Measurements from ENCODE around the gene KNOP1.

Gene KNOP1, protein sequence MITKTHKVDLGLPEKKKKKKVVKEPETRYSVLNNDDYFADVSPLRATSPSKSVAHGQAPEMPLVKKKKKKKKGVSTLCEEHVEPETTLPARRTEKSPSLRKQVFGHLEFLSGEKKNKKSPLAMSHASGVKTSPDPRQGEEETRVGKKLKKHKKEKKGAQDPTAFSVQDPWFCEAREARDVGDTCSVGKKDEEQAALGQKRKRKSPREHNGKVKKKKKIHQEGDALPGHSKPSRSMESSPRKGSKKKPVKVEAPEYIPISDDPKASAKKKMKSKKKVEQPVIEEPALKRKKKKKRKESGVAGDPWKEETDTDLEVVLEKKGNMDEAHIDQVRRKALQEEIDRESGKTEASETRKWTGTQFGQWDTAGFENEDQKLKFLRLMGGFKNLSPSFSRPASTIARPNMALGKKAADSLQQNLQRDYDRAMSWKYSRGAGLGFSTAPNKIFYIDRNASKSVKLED

GRCh38 chr16:19717741-19718623 is at the start of gene KNOP1, which contains the start of gene IQCK:
Gene KNOP1, minus strand, starts transcription at chr16:19718227. Its CDS starts 3,192 bp downstream, at chr16:19715035.
Gene IQCK, plus strand, starts transcription at chr16:19718271. Its CDS starts 36 bp downstream, at chr16:19718307.
- DNase-seq (ENCODE audit: extremely low read depth in 1 of 2, low read depth in 1 of 2) = peak; percentile 81 to 88

DNA sequence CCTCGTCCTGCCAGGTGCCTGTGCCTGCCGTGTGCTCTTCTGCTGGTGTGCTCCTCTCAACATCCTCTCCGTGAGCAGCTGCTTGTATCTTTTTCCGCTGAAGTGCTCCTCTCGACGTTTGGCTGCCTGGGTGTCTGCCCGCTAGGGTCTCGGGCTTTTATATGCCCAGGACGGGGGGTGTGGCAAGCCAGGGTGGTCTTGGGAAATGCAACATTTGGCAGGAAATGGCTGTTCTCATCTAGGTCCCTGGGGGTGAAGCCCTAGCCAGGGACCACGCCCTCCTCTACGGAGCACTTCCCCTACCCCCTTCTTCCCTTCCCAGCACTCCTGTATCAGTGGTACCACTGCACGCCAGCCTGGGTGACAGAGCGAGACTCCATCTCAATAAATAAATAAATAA is 49.5 kb upstream of the KNOP1 start:
- DNase-seq (ENCODE audit: extremely low read depth in 1 of 2, low read depth in 1 of 2) = no peak

GRCh38 chr16:19766988-19767387 is 49.0 kb upstream of the KNOP1 start:
- DNase-seq (ENCODE audit: extremely low read depth in 1 of 2, low read depth in 1 of 2) = no peak

- no peak for DNase-seq (ENCODE audit: extremely low read depth in 1 of 2, low read depth in 1 of 2)
Observed at GRCh38 chr16:19766554-19766884, 48.5 kb upstream of the KNOP1 start.

- no peak for DNase-seq (ENCODE audit: extremely low read depth in 1 of 2, low read depth in 1 of 2)
Observed at GRCh38 chr16:19765860-19766553, 48.0 kb upstream of the KNOP1 start.

GRCh38 chr16:19760356-19761060 is 42.5 kb upstream of the KNOP1 start:
- DNase-seq (ENCODE audit: extremely low read depth in 1 of 2, low read depth in 1 of 2) = no peak

GRCh38 chr16:19757762-19758595 is 40.0 kb upstream of the KNOP1 start:
- no peak for DNase-seq (ENCODE audit: extremely low read depth in 1 of 2, low read depth in 1 of 2)

- no peak for DNase-seq (ENCODE audit: extremely low read depth in 1 of 2, low read depth in 1 of 2)
Observed at GRCh38 chr16:19757026-19757425, 39.0 kb upstream of the KNOP1 start.

DNA sequence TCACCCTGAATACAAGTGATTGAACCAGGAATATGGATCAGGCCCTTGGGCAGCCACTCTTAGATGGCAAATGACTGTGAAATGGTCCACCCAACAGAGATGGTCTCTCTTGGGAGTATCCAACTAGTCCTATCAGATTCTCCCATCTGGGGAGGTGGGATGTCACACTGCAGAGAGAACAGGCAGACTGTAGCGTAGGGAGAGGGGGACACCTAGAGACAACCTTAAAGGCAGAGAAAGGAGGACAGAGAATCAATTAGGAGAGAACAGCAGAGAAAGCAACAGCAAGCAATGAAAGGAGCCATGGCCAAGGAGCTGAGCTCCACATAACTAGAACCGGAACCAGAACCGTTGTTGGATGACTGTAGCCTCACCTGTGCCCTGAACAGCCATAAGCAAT is 37.2 kb upstream of the KNOP1 start:
- DNase-seq (ENCODE audit: extremely low read depth in 1 of 2, low read depth in 1 of 2) = no peak

- DNase-seq (ENCODE audit: extremely low read depth in 1 of 2, low read depth in 1 of 2) = no peak
Observed at GRCh38 chr16:19754644-19755036, 36.6 kb upstream of the KNOP1 start.

DNA sequence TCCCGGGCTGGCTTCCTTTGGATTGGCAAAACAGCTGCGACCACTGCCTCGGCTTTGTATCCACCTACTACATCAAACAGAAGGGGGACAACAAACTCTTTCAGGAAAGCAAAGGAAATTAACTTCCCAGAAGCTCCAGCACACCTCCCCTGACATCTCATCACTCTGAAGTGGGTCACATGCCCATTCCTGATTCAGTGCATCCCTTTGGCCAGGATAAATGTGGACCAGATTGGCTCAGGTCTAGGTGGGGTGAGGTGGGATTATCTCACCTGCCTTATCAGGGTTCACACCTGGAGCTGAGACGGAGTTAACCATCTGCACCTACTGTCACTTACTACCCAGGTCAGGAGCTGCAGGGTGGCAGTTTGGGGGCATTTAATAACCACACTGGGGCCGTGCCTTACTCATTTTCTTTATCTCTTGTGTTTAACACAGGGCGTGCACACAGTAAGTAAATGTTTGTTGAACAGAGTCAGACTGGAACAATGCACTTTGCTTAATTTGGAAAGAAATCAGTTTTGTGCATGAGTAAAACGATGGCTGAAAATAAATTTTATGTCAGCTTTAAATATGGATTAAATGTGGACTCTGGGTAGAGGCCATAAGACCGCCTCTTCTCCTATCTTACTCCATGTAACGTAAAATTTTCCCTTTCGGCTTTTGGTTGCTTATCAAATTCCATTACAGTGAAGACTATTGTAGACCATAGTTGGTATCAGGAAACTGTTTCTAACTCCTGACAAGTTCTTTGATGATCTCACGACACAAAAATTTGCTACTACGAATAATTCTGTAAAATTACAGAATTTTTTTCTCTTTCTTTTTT is 36.0 kb upstream of the KNOP1 start:
- DNase-seq (ENCODE audit: extremely low read depth in 1 of 2, low read depth in 1 of 2) = no peak

DNA sequence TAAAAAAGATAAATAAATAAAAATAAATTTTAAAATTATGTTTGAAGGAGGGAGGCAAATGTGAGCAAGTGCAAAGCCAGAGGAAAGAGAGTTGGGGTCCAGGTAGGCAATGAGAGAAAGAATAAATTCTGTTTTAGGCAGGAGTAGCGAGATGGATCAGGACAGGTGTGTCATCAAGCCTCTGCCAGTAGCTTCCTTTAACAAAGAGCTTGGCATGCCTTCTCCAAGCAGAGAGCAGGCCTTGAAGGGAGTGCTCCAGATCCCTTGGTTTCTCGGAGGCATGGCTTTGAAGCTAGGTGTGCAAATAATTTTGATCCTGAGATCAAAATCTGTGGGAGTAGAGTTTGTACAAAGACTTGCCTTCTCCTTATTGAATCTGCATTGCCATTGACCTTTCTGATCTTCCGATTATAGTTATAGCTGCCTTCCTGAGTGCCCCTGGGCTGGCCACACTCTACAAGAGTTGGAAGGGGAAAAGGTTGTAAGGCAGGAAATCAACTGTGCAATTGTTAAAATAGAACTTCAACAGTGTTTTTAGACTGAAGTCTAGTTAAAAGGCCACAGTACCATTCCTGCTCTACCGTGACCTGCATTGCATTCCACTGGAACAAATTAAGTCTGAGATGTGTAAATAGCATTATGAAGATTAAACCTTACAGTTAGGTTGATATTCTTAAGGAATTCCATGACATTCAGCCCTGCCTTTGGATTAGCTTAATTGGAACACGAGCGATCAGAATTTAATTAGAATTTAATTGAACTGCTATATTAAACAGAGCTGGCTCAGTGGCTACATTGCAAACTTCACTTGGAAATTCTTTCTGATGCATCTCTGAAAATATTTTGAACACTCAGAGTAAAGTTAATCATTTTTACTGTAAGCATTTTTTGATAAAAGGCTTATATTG is 33.7 kb upstream of the KNOP1 start:
- DNase-seq (ENCODE audit: extremely low read depth in 1 of 2, low read depth in 1 of 2) = no peak

DNA sequence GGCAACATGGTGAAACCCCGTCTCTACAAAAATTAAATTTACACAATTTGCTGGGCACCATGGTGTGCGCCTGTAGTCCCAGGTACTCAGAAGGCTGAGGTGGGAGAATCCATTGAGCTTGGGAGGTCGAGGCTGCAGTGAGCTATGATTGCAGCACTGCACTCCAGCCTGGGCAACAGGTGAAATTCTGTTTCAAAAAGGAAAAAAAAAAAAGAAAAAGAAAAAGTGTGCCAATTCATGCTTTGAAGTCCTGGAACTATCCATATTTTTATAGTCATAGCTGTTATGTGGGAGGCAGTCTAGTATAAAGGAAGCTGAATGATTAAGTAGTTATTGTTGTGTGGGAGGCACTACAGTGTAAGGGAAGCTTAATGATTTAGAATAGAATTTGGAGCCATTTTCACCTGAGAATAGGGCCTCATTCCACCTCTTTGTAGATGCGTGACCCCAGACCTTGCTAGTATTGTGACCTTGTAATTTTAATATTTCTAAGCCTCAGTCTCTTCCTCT is 31.6 kb upstream of the KNOP1 start:
- DNase-seq (ENCODE audit: extremely low read depth in 1 of 2, low read depth in 1 of 2) = no peak

DNA sequence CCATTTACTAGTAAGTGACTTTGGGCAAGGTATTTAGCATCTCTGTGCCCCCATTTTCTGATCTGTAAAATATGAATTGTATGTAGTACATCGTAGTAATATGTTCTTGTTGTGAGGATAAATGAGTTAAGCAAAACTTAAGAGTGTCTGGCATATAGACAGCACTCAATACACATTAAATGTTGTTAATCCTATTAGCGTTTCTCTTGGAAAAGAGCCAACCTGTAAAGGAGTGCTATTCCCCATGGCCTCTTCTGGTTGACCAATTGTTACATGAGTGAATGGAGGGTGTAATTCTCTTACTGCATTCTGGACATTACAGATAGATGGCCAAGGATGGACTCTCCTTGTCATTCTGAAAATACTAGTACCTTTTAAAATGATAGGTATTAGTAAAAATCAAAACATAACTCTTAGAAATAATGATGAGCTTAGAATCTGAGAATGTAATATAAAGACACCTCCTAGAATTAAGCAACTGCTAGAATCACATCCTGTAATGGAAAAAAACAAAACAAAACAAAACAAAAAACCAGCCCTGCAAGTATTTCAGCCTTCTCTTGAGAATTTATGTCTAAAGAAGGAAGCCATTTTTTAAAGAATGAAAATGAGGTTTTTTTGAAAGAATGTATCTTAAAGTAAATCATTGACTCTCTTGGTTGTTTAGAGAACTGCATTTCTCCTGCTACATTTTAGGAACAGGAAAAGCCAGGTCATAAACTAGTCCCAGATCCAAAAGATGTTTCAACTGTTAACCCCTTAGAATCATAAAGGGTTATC is 30.6 kb upstream of the KNOP1 start:
- DNase-seq (ENCODE audit: extremely low read depth in 1 of 2, low read depth in 1 of 2) = no peak

DNA sequence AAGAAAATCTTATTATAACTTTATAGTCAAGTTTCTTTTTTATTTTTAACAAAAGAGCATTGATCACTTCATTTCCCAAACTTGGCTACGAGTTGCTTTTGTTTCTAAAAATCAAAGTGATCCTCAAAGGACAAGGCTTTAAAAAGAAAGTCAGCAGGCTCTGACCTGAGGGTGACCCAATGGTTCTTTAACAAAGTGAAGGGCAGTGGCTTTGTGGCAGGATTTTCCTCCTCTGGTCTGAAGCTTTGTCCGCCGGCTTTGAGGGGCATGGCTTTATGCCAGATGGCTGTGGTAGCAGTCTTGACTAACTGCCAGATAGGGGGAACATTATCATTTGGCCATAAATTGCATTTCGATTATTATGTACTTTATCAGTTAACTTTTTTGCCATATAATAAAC is 28.5 kb upstream of the KNOP1 start:
- DNase-seq (ENCODE audit: extremely low read depth in 1 of 2, low read depth in 1 of 2) = no peak

DNA sequence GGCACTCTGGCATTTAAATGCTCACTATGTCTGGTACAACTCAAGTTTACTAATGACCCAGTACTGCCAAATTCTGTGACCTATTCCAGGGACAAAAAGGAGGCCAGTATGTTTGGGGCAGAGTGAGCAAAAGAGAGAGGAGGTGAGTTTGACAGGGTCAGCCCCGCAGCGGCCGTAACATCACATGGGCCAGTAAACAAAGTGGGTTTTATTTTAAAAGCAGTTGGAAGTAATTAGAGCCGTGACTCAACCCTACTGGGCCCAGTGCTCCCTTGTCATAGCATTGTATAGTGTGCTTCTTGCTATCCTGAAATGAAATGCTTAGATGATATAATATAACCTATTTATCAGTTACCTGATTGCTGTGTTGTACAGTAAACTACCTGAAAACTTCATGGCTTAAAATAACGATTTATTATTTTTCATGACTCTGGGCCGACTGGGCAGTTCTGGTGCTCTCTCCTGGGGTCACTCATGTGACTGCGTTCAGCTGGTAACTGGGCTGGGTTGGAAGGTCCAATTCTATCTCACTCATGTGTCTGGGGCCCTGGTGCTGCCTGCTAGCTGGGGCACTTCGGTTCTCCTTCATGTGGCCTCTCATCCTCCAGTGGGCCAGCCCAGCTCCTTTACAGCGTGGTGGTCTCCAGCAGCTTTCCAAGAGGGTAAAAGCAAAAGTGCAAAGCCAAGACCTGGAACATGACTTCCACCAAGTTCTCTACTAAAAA is 27.4 kb upstream of the KNOP1 start:
- DNase-seq (ENCODE audit: extremely low read depth in 1 of 2, low read depth in 1 of 2) = no peak

Measured in stimulated activated CD8-positive, alpha-beta memory T cell treated with anti-CD3 and anti-CD28 coated beads, Interleukin-7, amount 100 ng/mL, for 48 hours (primary cell).